GM12873 (cell line): Measurements from ENCODE around the gene RXRA.

Experiments used
- CTCF ChIP-seq: IDR thresholded peaks from 2 replicates; pipeline ENCODE4 v1.5.1; 2012; ENCODE audit warnings: low read depth, mild to moderate bottlenecking, moderate library complexity, low read length, control low read depth; ENCODE audit not compliant: insufficient read depth; ENCODE audit errors: missing control alignments

RXRA gene

GRCh38 chr9:134295101-134295745 lies 31.0 kb upstream of the RXRA start:
- TF ChIP-seq CTCF: no peak

GRCh38 chr9:134295746-134296250 lies 30.5 kb upstream of the RXRA start:
- no peak for TF ChIP-seq CTCF

- TF ChIP-seq CTCF: no peak
Observed at GRCh38 chr9:134296301-134297082, 29.8 kb upstream of the RXRA start.

- TF ChIP-seq CTCF: no peak
Observed at GRCh38 chr9:134297083-134297410, 29.2 kb upstream of the RXRA start.

GRCh38 chr9:134297576-134297975 lies 28.7 kb upstream of the RXRA start:
- TF ChIP-seq CTCF: no peak

- no peak for TF ChIP-seq CTCF
Observed at GRCh38 chr9:134298000-134298399, 28.3 kb upstream of the RXRA start.

GRCh38 chr9:134299068-134299467 lies 27.2 kb upstream of the RXRA start:
- no peak for TF ChIP-seq CTCF
